SK-N-SH treated with all-trans-retinoic acid at 6 μM for 48 hours (cell line): ENCODE data around the gene BABAM2.

Experiments
- ATAC-seq: fragments of 200-7000 bp; cut with Tn5 transposase; 3 replicates; pipeline ENCODE4 v1.9.1; 2020; ENCODE audit warnings: mild to moderate bottlenecking, moderate library complexity
- ARNTL ChIP-seq: fragments of 450-650 bp; formaldehyde crosslinking; IDR thresholded peaks from 2 replicates; pipeline ENCODE4 v1.5.0; 2020; ENCODE audit warnings: low read depth, mild to moderate bottlenecking, moderate library complexity, borderline replicate concordance
- BACH2 ChIP-seq: fragments of 250-450 bp; sonication (Bioruptor Pico); IDR thresholded peaks from 2 replicates; pipeline ENCODE4 v1.9.0; 2021; ENCODE audit warnings: mild to moderate bottlenecking, borderline replicate concordance
- ESRRG ChIP-seq: fragments of 250-450 bp; sonication (Bioruptor Pico); IDR thresholded peaks from 2 replicates; pipeline ENCODE4 v1.6.1; 2021; ENCODE audit warnings: mild to moderate bottlenecking
- GLIS3 ChIP-seq: fragments of 250-450 bp; sonication (Bioruptor Pico); IDR thresholded peaks from 2 replicates; pipeline ENCODE4 v1.5.0; 2020; ENCODE audit warnings: mild to moderate bottlenecking, moderate library complexity
- ISL1 ChIP-seq: fragments of 250-450 bp; sonication (Bioruptor Pico); IDR thresholded peaks from 2 replicates; pipeline ENCODE4 v2.1.2; 2022; ENCODE audit warnings: mild to moderate bottlenecking, moderate library complexity
- OSR1 ChIP-seq: fragments of 250-450 bp; sonication (Bioruptor Pico); IDR thresholded peaks from 2 replicates; pipeline ENCODE4 v1.8.0; 2022; ENCODE audit warnings: moderate library complexity, mild to moderate bottlenecking, inconsistent platforms
- PPARA ChIP-seq: fragments of 250-450 bp; sonication (Bioruptor Pico); IDR thresholded peaks from 2 replicates; pipeline ENCODE4 v1.5.0; 2020; ENCODE audit warnings: mild to moderate bottlenecking, borderline replicate concordance
- RARB ChIP-seq: fragments of 250-450 bp; sonication (Bioruptor Pico); IDR thresholded peaks from 2 replicates; pipeline ENCODE4 v1.8.0; 2021; ENCODE audit warnings: mild to moderate bottlenecking, moderate library complexity
- SNAI2 ChIP-seq: fragments of 250-450 bp; sonication (Bioruptor Pico); IDR thresholded peaks from 2 replicates; pipeline ENCODE4 v1.5.0; 2020; ENCODE audit warnings: mild to moderate bottlenecking, moderate library complexity
- TCF4 ChIP-seq: fragments of 250-450 bp; sonication (Bioruptor Pico); IDR thresholded peaks from 2 replicates; pipeline ENCODE4 v1.8.0; 2021; ENCODE audit warnings: mild to moderate bottlenecking, moderate library complexity, borderline replicate concordance
- TOX ChIP-seq: fragments of 250-450 bp; sonication (Bioruptor Pico); IDR thresholded peaks from 2 replicates; pipeline ENCODE4 v1.8.0; 2021; ENCODE audit warnings: mild to moderate bottlenecking, moderate library complexity, borderline replicate concordance
- ZC3H10 ChIP-seq: fragments of 250-450 bp; sonication (Bioruptor Pico); IDR thresholded peaks from 2 replicates; pipeline ENCODE4 v1.5.1; 2021; ENCODE audit warnings: mild to moderate bottlenecking, moderate library complexity
- ZFP3 ChIP-seq: fragments of 250-450 bp; sonication (Bioruptor Pico); IDR thresholded peaks from 2 replicates; pipeline ENCODE4 v1.5.0; 2020; ENCODE audit warnings: mild to moderate bottlenecking, moderate library complexity
- ZFP30 ChIP-seq: fragments of 450-650 bp; formaldehyde crosslinking; IDR thresholded peaks from 2 replicates; pipeline ENCODE4 v1.5.0; 2022; ENCODE audit warnings: mild to moderate bottlenecking, moderate library complexity
- ZNF565 ChIP-seq: fragments of 450-650 bp; formaldehyde crosslinking; conservative IDR thresholded peaks from 2 replicates; pipeline ENCODE4 v1.5.0; 2020; ENCODE audit warnings: low read depth, mild to moderate bottlenecking, moderate library complexity
- ZNF70 ChIP-seq: fragments of 450-650 bp; formaldehyde crosslinking; IDR thresholded peaks from 2 replicates; pipeline ENCODE4 v1.5.0; 2020; ENCODE audit warnings: mild to moderate bottlenecking, moderate library complexity
- ZNF8 ChIP-seq: fragments of 450-650 bp; formaldehyde crosslinking; IDR thresholded peaks from 2 replicates; pipeline ENCODE4 v1.5.0; 2020; ENCODE audit warnings: mild to moderate bottlenecking, moderate library complexity
- TF ChIP-seq, protein P1 (sequence below): fragments of 250-450 bp; sonication (Bioruptor Pico); IDR thresholded peaks from 2 replicates; pipeline ENCODE4 v1.5.1; 2020; ENCODE audit warnings: low read depth, mild to moderate bottlenecking, moderate library complexity
- TF ChIP-seq, protein P2 (sequence below): fragments of 250-450 bp; sonication (Bioruptor Pico); IDR thresholded peaks from 2 replicates; pipeline ENCODE4 v1.5.0; 2020; ENCODE audit warnings: mild to moderate bottlenecking, moderate library complexity
- TF ChIP-seq, protein P3 (sequence below): fragments of 250-450 bp; sonication (Bioruptor Pico); IDR thresholded peaks from 2 replicates; pipeline ENCODE4 v1.8.0; 2020; ENCODE audit warnings: mild to moderate bottlenecking, moderate library complexity, borderline replicate concordance
- TF ChIP-seq, protein P4 (sequence below): fragments of 250-450 bp; sonication (Bioruptor Pico); IDR thresholded peaks from 2 replicates; pipeline ENCODE4 v1.8.0; 2021; ENCODE audit warnings: low read depth, mild to moderate bottlenecking, moderate library complexity, borderline replicate concordance
- TF ChIP-seq, protein P5 (sequence below): fragments of 250-450 bp; sonication (Bioruptor Pico); IDR thresholded peaks from 2 replicates; pipeline ENCODE4 v1.5.1; 2021; ENCODE audit warnings: mild to moderate bottlenecking, moderate library complexity

Gene BABAM2

DNA sequence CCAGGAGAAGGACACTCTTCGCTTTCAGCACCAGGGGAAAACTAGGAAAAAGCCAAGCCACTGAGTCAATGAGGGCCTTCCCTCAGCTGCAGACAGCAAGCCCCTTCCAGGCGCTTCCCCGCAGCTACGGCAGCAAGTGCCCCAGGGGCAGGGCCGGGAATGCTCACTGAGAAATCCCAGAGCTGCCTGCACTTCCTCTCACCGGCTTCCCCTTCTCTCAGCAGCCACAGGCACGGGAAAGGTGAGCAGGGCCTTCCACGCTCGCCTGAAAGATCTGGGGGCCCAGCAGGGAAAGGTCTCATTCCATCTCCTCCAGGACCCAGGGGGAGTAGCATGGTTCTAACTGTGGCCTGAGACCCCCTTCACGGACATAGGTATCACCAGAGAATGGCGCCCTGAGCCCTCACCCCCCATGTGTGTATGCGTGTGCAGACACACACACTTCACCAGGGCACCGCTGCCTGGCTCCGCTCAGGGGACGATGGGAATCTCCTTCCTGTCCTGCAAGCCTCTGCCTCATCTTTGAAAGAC is 472.5 kb downstream of the BABAM2 start:
- ATAC-seq = no peak
- no peak for TF ChIP-seq ZNF8 (CRISPR knock-in tag)
- no peak for TF ChIP-seq ESRRG (CRISPR knock-in tag)
- no peak for TF ChIP-seq RARB (CRISPR knock-in tag)
- TF ChIP-seq TOX (CRISPR knock-in tag) = no peak
- TF ChIP-seq GLIS3 (CRISPR knock-in tag) = no peak
- no peak for TF ChIP-seq BACH2 (CRISPR knock-in tag)
- TF ChIP-seq, protein P1, sequence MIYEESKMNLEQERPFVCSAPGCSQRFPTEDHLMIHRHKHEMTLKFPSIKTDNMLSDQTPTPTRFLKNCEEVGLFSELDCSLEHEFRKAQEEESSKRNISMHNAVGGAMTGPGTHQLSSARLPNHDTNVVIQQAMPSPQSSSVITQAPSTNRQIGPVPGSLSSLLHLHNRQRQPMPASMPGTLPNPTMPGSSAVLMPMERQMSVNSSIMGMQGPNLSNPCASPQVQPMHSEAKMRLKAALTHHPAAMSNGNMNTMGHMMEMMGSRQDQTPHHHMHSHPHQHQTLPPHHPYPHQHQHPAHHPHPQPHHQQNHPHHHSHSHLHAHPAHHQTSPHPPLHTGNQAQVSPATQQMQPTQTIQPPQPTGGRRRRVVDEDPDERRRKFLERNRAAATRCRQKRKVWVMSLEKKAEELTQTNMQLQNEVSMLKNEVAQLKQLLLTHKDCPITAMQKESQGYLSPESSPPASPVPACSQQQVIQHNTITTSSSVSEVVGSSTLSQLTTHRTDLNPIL (CRISPR knock-in tag) = no peak
- TF ChIP-seq PPARA = no peak
- TF ChIP-seq ZNF565 (CRISPR knock-in tag) = no peak
- TF ChIP-seq, protein P2, sequence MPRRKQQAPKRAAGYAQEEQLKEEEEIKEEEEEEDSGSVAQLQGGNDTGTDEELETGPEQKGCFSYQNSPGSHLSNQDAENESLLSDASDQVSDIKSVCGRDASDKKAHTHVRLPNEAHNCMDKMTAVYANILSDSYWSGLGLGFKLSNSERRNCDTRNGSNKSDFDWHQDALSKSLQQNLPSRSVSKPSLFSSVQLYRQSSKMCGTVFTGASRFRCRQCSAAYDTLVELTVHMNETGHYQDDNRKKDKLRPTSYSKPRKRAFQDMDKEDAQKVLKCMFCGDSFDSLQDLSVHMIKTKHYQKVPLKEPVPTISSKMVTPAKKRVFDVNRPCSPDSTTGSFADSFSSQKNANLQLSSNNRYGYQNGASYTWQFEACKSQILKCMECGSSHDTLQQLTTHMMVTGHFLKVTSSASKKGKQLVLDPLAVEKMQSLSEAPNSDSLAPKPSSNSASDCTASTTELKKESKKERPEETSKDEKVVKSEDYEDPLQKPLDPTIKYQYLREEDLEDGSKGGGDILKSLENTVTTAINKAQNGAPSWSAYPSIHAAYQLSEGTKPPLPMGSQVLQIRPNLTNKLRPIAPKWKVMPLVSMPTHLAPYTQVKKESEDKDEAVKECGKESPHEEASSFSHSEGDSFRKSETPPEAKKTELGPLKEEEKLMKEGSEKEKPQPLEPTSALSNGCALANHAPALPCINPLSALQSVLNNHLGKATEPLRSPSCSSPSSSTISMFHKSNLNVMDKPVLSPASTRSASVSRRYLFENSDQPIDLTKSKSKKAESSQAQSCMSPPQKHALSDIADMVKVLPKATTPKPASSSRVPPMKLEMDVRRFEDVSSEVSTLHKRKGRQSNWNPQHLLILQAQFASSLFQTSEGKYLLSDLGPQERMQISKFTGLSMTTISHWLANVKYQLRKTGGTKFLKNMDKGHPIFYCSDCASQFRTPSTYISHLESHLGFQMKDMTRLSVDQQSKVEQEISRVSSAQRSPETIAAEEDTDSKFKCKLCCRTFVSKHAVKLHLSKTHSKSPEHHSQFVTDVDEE (CRISPR knock-in tag) = no peak
- no peak for TF ChIP-seq SNAI2 (CRISPR knock-in tag)

DNA sequence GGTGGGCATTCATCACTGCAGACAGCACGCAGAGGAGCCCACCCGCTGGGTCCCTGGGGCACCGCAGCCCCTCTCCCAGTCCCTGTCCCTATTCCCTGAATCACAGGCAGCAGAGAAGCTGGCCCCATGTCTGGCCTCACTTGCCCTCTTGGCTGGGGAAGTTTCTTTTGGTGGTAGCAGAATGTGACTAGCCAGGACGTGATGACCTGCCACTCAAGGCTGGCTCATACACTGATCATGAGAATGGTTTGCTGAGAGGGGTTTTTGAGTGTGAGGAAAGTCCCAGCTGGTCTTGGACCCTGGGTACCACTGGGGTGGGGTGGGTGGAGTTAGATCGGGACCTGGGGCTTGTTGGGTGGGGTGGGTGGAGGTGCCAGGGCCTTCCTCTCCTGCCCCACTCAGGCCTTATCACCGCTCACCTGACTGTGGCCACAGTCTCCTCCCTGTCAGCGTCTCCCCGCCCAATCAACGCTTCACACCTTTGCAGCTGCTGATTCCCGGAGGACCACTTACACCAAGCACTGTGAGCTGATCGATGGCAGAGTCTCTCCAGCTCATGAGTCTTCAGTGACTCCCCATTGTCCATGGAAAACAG is 473.3 kb downstream of the BABAM2 start:
- TF ChIP-seq, protein P3, sequence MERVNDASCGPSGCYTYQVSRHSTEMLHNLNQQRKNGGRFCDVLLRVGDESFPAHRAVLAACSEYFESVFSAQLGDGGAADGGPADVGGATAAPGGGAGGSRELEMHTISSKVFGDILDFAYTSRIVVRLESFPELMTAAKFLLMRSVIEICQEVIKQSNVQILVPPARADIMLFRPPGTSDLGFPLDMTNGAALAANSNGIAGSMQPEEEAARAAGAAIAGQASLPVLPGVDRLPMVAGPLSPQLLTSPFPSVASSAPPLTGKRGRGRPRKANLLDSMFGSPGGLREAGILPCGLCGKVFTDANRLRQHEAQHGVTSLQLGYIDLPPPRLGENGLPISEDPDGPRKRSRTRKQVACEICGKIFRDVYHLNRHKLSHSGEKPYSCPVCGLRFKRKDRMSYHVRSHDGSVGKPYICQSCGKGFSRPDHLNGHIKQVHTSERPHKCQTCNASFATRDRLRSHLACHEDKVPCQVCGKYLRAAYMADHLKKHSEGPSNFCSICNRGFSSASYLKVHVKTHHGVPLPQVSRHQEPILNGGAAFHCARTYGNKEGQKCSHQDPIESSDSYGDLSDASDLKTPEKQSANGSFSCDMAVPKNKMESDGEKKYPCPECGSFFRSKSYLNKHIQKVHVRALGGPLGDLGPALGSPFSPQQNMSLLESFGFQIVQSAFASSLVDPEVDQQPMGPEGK = no peak
- TF ChIP-seq TCF4 (no peak), ZC3H10 (CRISPR knock-in tag) (no peak), ZFP30 (no peak), TOX (CRISPR knock-in tag) (no peak), BACH2 (CRISPR knock-in tag) (no peak), OSR1 (CRISPR knock-in tag) (no peak), ARNTL (CRISPR knock-in tag) (no peak), ZNF565 (CRISPR knock-in tag) (no peak), ISL1 (CRISPR knock-in tag) (no peak), PPARA (no peak), ZFP3 (CRISPR knock-in tag) (no peak), RARB (CRISPR knock-in tag) (no peak), ZNF70 (CRISPR knock-in tag) (no peak), GLIS3 (CRISPR knock-in tag) (no peak)
- TF ChIP-seq, protein P4, sequence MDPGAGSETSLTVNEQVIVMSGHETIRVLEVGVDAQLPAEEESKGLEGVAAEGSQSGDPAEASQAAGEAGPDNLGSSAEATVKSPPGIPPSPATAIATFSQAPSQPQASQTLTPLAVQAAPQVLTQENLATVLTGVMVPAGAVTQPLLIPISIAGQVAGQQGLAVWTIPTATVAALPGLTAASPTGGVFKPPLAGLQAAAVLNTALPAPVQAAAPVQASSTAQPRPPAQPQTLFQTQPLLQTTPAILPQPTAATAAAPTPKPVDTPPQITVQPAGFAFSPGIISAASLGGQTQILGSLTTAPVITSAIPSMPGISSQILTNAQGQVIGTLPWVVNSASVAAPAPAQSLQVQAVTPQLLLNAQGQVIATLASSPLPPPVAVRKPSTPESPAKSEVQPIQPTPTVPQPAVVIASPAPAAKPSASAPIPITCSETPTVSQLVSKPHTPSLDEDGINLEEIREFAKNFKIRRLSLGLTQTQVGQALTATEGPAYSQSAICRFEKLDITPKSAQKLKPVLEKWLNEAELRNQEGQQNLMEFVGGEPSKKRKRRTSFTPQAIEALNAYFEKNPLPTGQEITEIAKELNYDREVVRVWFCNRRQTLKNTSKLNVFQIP (CRISPR knock-in tag) = no peak
- TF ChIP-seq, protein P1 (CRISPR knock-in tag) = no peak
- TF ChIP-seq, protein P5, sequence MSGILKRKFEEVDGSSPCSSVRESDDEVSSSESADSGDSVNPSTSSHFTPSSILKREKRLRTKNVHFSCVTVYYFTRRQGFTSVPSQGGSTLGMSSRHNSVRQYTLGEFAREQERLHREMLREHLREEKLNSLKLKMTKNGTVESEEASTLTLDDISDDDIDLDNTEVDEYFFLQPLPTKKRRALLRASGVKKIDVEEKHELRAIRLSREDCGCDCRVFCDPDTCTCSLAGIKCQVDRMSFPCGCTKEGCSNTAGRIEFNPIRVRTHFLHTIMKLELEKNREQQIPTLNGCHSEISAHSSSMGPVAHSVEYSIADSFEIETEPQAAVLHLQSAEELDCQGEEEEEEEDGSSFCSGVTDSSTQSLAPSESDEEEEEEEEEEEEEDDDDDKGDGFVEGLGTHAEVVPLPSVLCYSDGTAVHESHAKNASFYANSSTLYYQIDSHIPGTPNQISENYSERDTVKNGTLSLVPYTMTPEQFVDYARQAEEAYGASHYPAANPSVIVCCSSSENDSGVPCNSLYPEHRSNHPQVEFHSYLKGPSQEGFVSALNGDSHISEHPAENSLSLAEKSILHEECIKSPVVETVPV (CRISPR knock-in tag) = no peak

More for the DNA sequence above, 473.3 kb downstream of the BABAM2 start:
- ATAC-seq = no peak
